Measurements from ENCODE around the gene TRIM47. TPM values are rescaled to one million over a fixed set of nuclear protein-coding genes. Genes with fewer than 3 reads are reported as not detected.
A peak's percentile ranks its signal among the peaks of the same experiment; 100 is the strongest.
"Not testable (repeated sequence)": the region's sequence is repeated elsewhere in the genome, so short reads cannot be mapped to it uniquely, and the experiment has no call there.

TRIM47 gene
- total RNA-seq, 2 experiments from 2014 or later = 13.4 to 19.9 TPM

DNA sequence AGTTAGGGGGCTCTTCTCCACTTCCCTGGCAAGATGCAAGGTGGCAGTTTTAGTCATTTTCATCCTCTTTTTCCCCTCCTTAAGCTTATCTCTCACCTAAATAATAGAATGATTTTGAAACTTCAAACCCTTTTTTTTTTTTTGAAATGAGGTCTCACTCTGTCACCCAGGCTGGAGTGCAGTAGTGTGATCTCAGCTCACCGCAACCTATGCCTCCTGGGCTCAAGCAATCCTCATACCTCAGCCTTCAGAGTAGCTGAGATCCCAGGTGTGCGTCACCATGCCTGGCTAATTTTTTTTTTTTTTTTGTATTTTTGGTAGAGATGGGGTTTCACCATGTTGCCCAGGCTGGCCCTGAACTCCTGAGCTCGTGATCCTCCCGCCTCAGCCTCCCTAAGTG lies 13.5 kb downstream of the TRIM47 start:
- peak overlapping the region; percentile 87 for H3K27ac Mint-ChIP-seq
- intact Hi-C loops (cut with DNase I, micrococcal nuclease) = not testable (repeated sequence)

DNA sequence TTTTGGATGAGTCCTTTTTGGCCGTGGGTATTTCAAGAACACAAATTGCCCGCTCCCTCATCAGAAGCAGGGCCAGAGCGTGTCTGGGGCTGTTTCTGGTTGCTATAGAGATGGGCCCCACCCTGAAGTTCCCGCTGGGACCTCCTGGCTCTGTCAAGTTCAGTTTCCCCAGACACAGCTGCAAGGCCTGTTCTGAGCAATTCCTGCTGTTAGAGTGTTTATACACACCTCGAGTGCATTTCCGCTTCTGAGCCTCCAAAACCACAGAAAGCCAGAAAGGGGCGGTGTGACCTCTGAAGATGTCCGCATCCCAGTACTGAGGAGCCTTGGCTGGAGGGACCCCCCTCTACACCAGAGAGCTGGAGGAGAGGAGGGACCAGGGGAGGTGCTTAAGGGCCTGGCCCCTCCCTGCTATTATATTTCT lies 13.9 kb downstream of the TRIM47 start:
- ATAC-seq (peak; percentile 77), DNase-seq (peak; percentile 74)
- Mint-ChIP-seq H3K4me1 (peaks cover 20% of the 10 kb centered on the region), H3K27me3 (no peaks in the 10 kb centered on the region), H3K27ac (peak overlapping the region; percentile 87), H3K36me3 (ENCODE audit: low read depth) (no peaks in the 10 kb centered on the region), H3K4me3 (no peak overlapping the region), H3K9me3 (ENCODE audit: low read depth) (no peaks in the 10 kb centered on the region)
- CTCF ChIA-PET = interaction anchor here (0.6 to 1.5 kb wide), 7 partner anchors 8 to 862 kb away, joined by 3 to 8 read pairs (median 4); partner anchors contain the start of genes METTL23, TRIM47 and WBP2
- POLR2A ChIA-PET = interaction anchor here (0.6 to 1.1 kb wide), 6 partner anchors 9 to 88 kb away, joined by 3 to 8 read pairs (median 5); partner anchors contain the start of gene WBP2
- intact Hi-C loops (cut with DNase I, micrococcal nuclease) = no loop called here

More for the DNA sequence above, 13.5 kb downstream of the TRIM47 start:
- ATAC-seq = peak; percentile 77
- not testable (repeated sequence) for H3K27me3 Mint-ChIP-seq; H3K36me3 Mint-ChIP-seq (ENCODE audit: low read depth); H3K4me3 Mint-ChIP-seq; H3K9me3 Mint-ChIP-seq (ENCODE audit: low read depth)
- peak; percentile 52 for DNase-seq
- ChIA-PET CTCF (interaction anchor here (0.6 to 1.5 kb wide), 7 partner anchors 9 to 862 kb away, joined by 3 to 8 read pairs (median 4); partner anchors contain the start of genes METTL23, TRIM47 and WBP2), POLR2A (interaction anchor here (0.6 to 1.1 kb wide), 5 partner anchors 9 to 88 kb away, joined by 3 to 8 read pairs (median 5); partner anchors contain the start of gene WBP2)
- peaks cover 19% of the 10 kb centered on the region for H3K4me1 Mint-ChIP-seq

DNA sequence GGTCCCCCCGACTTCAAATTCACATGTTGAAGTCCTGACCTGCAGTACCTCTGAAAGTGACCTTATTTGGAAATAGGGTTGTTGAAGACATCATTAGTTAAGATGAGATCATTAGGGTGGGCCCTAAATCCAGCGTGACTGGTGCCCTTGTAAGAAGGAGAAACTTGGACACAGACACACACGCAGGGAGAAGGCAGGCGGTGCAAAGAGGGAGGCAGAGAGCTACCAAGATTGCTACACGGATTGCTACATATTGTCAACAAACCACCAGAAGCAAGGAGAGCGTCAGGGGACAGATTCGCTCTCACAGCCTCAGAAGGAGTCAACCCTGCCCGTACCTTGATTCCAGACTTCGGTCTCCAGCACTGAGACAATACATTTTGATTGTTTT lies 16.5 kb downstream of the TRIM47 start:
- no peak for ATAC-seq
- H3K36me3 Mint-ChIP-seq (ENCODE audit: low read depth) = no peaks in the 10 kb centered on the region
- H3K27ac Mint-ChIP-seq = no peak overlapping the region
- H3K4me1 Mint-ChIP-seq = peaks cover 36% of the 10 kb centered on the region
- no peak overlapping the region for H3K4me3 Mint-ChIP-seq
- ChIA-PET POLR2A (interaction anchor here (0.6 to 1.4 kb wide), 3 partner anchors 14 to 201 kb away, joined by 3 to 4 read pairs (median 3); no protein-coding TSS in a partner anchor), CTCF (interaction anchor here (0.8 to 5.6 kb wide), 20 partner anchors 8 to 296 kb away, joined by 3 to 42 read pairs (median 5); partner anchors contain the start of genes GALK1, MRPL38, TRIM47 and TRIM65)
- no peak for DNase-seq
- no peaks in the 10 kb centered on the region for H3K9me3 Mint-ChIP-seq (ENCODE audit: low read depth)
- H3K27me3 Mint-ChIP-seq = no peaks in the 10 kb centered on the region
- intact Hi-C loops (cut with DNase I, micrococcal nuclease) = no loop called here

DNA sequence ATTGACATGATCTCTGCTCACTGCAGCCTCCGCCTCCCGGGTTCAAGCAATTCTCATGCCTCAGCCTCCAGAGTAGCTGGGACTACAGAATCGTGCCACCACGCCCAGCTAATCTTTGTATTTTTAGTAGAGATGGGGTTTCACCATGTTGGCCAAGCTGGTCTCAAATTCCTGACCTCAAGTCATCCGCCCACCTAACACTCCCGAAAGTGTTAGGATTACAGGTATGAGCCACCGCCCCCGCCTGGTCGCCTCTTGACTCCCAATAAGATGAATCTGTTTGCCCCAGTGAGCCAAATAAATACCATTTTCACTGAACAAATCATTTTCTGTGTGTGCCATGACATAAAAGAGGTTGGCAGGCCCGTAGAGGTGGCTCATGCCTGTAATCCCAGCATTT lies 19.0 kb downstream of the TRIM47 start:
- peak; percentile 44 for DNase-seq
- peak overlapping the region; percentile 60 for H3K27ac Mint-ChIP-seq
- peaks cover 32% of the 10 kb centered on the region for H3K4me1 Mint-ChIP-seq
- not testable (repeated sequence) for H3K9me3 Mint-ChIP-seq (ENCODE audit: low read depth); H3K27me3 Mint-ChIP-seq; H3K36me3 Mint-ChIP-seq (ENCODE audit: low read depth); ATAC-seq; H3K4me3 Mint-ChIP-seq
- ChIA-PET CTCF (interaction anchor here (0.8 to 5.6 kb wide), 5 partner anchors 10 to 25 kb away, joined by 4 to 42 read pairs (median 6); no protein-coding TSS in a partner anchor), POLR2A (interaction anchor here (1.2 kb wide), 1 partner anchor 18 kb away, joined by 4 read pairs; no protein-coding TSS in a partner anchor)
- intact Hi-C loops (cut with DNase I, micrococcal nuclease) = loop anchor here in 1 of 2 experiments (5.0 to 10.0 kb wide), 3 partner anchors 408 to 595 kb away; partner anchors contain the start of genes GGA3, MRPS7, SPHK1 and UBALD2

GRCh38 chr17:75856062-75856756 lies 22.2 kb downstream of the TRIM47 start:
- DNase-seq (no peak), ATAC-seq (peak; percentile 6)
- Mint-ChIP-seq H3K4me3 (no peak overlapping the region), H3K27me3 (no peaks in the 10 kb centered on the region), H3K4me1 (peaks cover 37% of the 10 kb centered on the region), H3K36me3 (ENCODE audit: low read depth) (no peaks in the 10 kb centered on the region), H3K27ac (peak overlapping the region; percentile 86), H3K9me3 (ENCODE audit: low read depth) (no peaks in the 10 kb centered on the region)
- POLR2A ChIA-PET = interaction anchor here (1.5 to 3.0 kb wide), 6 partner anchors 8 to 83 kb away, joined by 4 to 25 read pairs (median 8); partner anchors contain the start of gene TRIM47
- CTCF ChIA-PET = interaction anchor here (0.5 to 2.4 kb wide), 20 partner anchors 9 to 652 kb away, joined by 3 to 17 read pairs (median 4); partner anchors contain the start of genes FBF1, TRIM65 and UNC13D
- intact Hi-C loops (cut with DNase I, micrococcal nuclease) = loop anchor here in 1 of 2 experiments (5.0 to 10.0 kb wide), 3 partner anchors 411 to 591 kb away; partner anchors contain the start of genes GGA3, MRPS7, SPHK1 and UBALD2

DNA sequence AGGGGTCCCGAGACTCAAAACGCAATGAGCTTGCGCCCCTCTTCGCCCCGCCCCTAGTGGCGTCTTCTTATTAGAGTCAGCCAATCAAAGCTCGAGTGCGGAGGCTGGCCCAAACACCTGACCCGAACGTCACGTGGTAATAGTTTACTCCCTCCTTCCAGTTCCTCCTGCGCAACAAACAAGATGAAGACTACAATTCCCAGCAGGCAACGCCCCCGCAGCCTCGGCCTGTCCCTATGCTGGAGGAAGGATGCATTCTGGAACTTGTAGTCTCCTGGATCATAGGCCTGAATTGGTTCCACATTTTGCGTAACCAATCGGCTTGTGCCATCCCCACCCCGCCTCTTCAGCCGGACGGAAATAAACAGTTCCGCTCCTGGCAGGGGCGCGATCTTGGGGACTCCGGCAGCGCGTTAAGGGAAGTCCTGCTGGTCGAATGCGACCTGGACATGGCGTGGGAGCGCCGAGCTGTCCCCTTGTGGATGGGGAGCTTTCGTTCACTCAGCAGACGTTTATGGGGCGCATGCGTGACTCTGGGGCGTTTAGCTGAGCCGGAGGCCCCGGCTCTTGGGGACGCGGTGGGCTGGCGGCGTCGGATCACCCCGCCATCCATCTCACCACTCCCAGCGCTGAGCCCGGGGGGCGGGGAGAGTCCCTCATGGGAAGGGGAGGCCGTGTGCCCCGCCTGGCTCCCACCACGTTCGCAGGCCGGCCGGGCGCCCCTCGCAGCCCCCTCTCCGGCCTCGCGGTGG lies 22.9 kb downstream of the TRIM47 start, which contains the start of gene WBP2:
WBP2 (minus strand) TSS at position 26 of the 752 bp plus-strand sequence. CDS start 38 bp downstream, outside the sequence.
- H3K4me1 Mint-ChIP-seq = peaks cover 37% of the 10 kb centered on the region
- no peaks in the 10 kb centered on the region for H3K9me3 Mint-ChIP-seq (ENCODE audit: low read depth)
- H3K27ac Mint-ChIP-seq = peak within 1 kb of the TSS; percentile 86
- intact Hi-C loops (cut with DNase I, micrococcal nuclease) = loop anchor here (1.0 to 10.0 kb wide), 21 partner anchors 11 to 591 kb away; partner anchors contain the start of genes ACOX1 (in 1 of the 2), FBF1 (in 1 of the 2), GALK1 (in 1 of the 2) and GGA3 (in 1 of the 2)
- ChIA-PET CTCF (interaction anchor here (0.5 to 2.4 kb wide), 25 partner anchors 8 to 652 kb away, joined by 3 to 17 read pairs (median 4); partner anchors contain the start of genes FBF1, TRIM47, TRIM65 and UNC13D), POLR2A (interaction anchor here (0.5 to 3.0 kb wide), 14 partner anchors 9 to 102 kb away, joined by 3 to 25 read pairs (median 4); partner anchors contain the start of genes GALK1, TRIM47, UNC13D and UNK)
- H3K27me3 Mint-ChIP-seq = no peaks in the 10 kb centered on the region
- DNase-seq (peak; percentile 99), ATAC-seq (peak; percentile 95)
- H3K4me3 Mint-ChIP-seq = no peak within 1 kb of the TSS
- peaks cover 1% of the 10 kb centered on the region for H3K36me3 Mint-ChIP-seq (ENCODE audit: low read depth)

DNA sequence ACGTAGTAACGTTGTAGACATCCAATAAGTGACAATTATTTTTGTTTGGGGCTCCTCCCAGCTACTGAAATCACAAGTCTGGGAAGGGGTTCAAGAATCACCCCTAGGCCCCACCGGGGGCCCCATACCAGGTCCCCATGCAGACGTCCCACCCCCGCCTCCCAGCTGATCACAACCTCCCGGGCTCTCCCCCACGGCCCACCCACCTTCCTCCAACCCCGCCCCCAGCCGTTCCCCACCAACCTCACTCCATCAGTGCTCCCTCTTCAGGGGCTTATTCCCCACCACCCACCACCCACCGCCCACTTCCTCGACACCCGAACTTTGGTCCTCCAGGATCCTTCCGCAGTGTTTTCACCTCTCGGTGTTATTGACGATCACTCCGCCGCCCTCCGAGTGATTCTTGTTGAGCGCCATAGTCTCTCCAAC lies 23.5 kb downstream of the TRIM47 start:
- no peak overlapping the region for H3K4me3 Mint-ChIP-seq
- no peak overlapping the region for H3K27ac Mint-ChIP-seq
- H3K4me1 Mint-ChIP-seq = peaks cover 37% of the 10 kb centered on the region
- intact Hi-C loops (cut with DNase I, micrococcal nuclease) = loop anchor here (1.0 to 10.0 kb wide), 21 partner anchors 11 to 590 kb away; partner anchors contain the start of genes ACOX1 (in 1 of the 2), FBF1 (in 1 of the 2), GALK1 (in 1 of the 2) and GGA3 (in 1 of the 2)
- H3K9me3 Mint-ChIP-seq (ENCODE audit: low read depth) = no peaks in the 10 kb centered on the region
- H3K36me3 Mint-ChIP-seq (ENCODE audit: low read depth) = peaks cover 4% of the 10 kb centered on the region
- no peaks in the 10 kb centered on the region for H3K27me3 Mint-ChIP-seq
- ATAC-seq (no peak), DNase-seq (no peak)
- POLR2A ChIA-PET = interaction anchor here (0.5 to 3.0 kb wide), 14 partner anchors 9 to 101 kb away, joined by 3 to 25 read pairs (median 4); partner anchors contain the start of genes GALK1, TRIM47, UNC13D and UNK
- CTCF ChIA-PET = interaction anchor here (0.5 to 2.4 kb wide), 19 partner anchors 8 to 145 kb away, joined by 3 to 17 read pairs (median 5); partner anchors contain the start of genes TRIM47, TRIM65 and UNC13D

DNA sequence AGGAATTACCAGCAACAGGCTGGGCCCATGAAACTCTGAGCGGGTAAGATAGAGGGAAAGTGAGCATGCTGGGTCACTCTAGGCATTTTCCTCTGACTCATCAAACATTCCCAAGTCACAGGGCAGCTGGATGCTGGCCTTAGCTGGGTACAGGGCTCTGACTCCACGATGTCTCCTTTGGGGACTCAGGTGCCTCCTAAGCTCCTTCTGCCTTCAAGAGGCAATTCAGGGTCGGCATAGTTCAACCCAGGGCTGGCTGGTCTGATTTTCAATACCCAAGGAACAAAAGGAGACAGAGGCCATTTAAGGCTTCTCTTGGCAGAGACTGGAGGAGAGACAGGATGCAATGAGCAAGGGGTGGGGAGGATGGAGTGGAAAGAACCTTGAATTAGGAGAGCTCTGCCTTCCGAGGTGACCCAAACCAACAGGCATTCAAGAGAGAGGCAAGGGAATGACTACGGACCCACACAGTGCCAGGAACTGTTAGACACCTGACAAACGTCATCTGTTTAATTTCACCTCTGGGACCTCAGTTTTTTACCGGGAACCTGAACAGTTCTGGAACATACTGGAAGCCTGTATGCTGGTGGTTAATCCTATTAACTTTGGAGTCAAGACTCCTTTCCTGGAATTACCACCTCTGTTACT lies 24.2 kb downstream of the TRIM47 start:
- no peak for DNase-seq
- ATAC-seq = no peak
- no peaks in the 10 kb centered on the region for H3K9me3 Mint-ChIP-seq (ENCODE audit: low read depth)
- intact Hi-C loops (cut with DNase I, micrococcal nuclease) = loop anchor here in 1 of 2 experiments (10.0 kb wide), 1 partner anchor 589 kb away; the partner anchor contains the start of genes GGA3 and MRPS7
- ChIA-PET POLR2A (interaction anchor here (1.3 to 3.0 kb wide), 4 partner anchors 10 to 74 kb away, joined by 4 to 25 read pairs (median 12); partner anchors contain the start of gene UNC13D), CTCF (interaction anchor here (0.6 to 2.2 kb wide), 8 partner anchors 7 to 230 kb away, joined by 3 to 13 read pairs (median 4); no protein-coding TSS in a partner anchor)
- H3K4me3 Mint-ChIP-seq = no peak overlapping the region
- H3K36me3 Mint-ChIP-seq (ENCODE audit: low read depth) = peaks cover 5% of the 10 kb centered on the region
- H3K4me1 Mint-ChIP-seq = peaks cover 34% of the 10 kb centered on the region
- no peak overlapping the region for H3K27ac Mint-ChIP-seq
- no peaks in the 10 kb centered on the region for H3K27me3 Mint-ChIP-seq

DNA sequence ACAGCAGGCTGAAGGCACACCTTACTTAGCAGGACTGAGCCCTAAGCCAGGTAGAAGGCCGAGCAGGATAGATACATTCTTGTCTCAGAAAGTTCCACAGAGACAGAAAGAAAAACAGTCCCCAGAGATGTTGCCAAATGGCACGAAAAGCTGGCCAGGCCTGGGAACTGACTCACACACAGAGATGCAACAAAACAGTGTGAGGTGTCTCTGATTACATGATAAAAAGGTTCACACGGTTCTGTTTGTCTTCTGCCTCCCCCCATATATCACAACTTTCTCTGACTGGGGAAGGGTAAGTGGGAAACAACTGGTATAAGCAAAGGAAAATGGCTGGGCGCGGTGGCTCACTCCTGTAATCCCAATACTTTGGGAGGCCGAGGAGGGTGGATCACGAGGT lies 24.9 kb downstream of the TRIM47 start:
- ChIA-PET POLR2A (interaction anchor here (3.0 kb wide), 1 partner anchor 74 kb away, joined by 25 read pairs; a partner anchor contains a TSS), CTCF (interaction anchor here (0.6 to 1.2 kb wide), 6 partner anchors 8 to 230 kb away, joined by 3 to 5 read pairs (median 4); no protein-coding TSS in a partner anchor)
- intact Hi-C loops (cut with DNase I, micrococcal nuclease) = loop anchor here in 1 of 2 experiments (10.0 kb wide), 1 partner anchor 589 kb away; the partner anchor contains the start of genes GGA3 and MRPS7
- H3K9me3 Mint-ChIP-seq (ENCODE audit: low read depth) = no peaks in the 10 kb centered on the region
- peaks cover 6% of the 10 kb centered on the region for H3K36me3 Mint-ChIP-seq (ENCODE audit: low read depth)
- ATAC-seq (no peak), DNase-seq (no peak)
- H3K4me1 Mint-ChIP-seq = peaks cover 27% of the 10 kb centered on the region
- H3K27ac Mint-ChIP-seq = peak overlapping the region; percentile 67
- no peaks in the 10 kb centered on the region for H3K27me3 Mint-ChIP-seq
- peak overlapping the region; percentile 26 for H3K4me3 Mint-ChIP-seq

Data from activated CD4-positive, alpha-beta T cell treated with anti-CD3 and anti-CD28 coated beads for 36 hours (primary cell).